Prostate gland (tissue), 2 donors: ENCODE results near the gene CBLL1.

Experiments
- POLR2A ChIP-seq: fragments of 450-650 bp; IDR thresholded peaks from one replicate; pipeline ENCODE4 v1.6.1; 2016; ENCODE audit warnings: antibody characterized with exemption, mild to moderate bottlenecking
- POLR2AphosphoS5 ChIP-seq: sonication (generic); formaldehyde crosslinking; IDR thresholded peaks from one replicate; pipeline ENCODE4 v1.6.1; 2017; ENCODE audit warnings: antibody characterized with exemption
- TF ChIP-seq, protein P1 (sequence below), 4 experiments: fragments of 200-600 bp in 2 of 4; fragments of 450-650 bp in 2 of 4; sonication (generic) in 2 of 4; IDR thresholded peaks; 1 replicate in 3 of 4; 2 replicates in 1 of 4; pipeline ENCODE4 v1.5.1; 2016 to 2019; ENCODE audit warnings: antibody characterized with exemption in 4 of 4, mild to moderate bottlenecking in 2 of 4, moderate library complexity in 2 of 4

DNA sequence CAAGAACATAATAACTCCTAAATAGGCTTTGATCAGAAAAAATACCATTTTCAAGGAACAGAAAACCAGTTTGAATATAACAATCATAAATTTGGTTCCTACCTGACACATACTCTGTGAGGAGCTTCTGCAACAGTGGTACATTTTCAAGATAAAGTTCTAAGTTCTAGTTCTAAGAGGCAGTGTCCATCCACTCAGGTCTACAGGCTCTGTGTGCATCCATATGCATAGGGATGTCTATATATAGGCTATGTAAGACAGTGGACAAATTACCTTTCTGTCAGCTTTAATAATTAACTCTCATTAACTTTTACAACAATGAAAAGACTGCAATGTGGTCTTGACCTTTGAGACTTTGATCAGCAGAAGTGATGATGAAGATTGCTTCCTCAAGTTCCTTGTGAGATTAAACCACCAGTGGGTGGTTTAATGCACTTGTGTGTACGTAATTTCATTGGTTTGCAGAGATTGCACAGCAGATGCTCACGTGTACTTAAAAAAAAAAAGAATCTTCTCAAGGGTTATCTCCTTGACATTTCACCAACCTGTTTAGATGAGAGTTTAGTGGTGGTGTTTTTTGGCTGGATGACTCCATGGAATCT lies 59.2 kb downstream of the CBLL1 start, which contains the start of gene SLC26A3:
- TF ChIP-seq, protein P1, sequence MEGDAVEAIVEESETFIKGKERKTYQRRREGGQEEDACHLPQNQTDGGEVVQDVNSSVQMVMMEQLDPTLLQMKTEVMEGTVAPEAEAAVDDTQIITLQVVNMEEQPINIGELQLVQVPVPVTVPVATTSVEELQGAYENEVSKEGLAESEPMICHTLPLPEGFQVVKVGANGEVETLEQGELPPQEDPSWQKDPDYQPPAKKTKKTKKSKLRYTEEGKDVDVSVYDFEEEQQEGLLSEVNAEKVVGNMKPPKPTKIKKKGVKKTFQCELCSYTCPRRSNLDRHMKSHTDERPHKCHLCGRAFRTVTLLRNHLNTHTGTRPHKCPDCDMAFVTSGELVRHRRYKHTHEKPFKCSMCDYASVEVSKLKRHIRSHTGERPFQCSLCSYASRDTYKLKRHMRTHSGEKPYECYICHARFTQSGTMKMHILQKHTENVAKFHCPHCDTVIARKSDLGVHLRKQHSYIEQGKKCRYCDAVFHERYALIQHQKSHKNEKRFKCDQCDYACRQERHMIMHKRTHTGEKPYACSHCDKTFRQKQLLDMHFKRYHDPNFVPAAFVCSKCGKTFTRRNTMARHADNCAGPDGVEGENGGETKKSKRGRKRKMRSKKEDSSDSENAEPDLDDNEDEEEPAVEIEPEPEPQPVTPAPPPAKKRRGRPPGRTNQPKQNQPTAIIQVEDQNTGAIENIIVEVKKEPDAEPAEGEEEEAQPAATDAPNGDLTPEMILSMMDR (IDR thresholded peaks at IDR 0.05): no peak
- no peak for TF ChIP-seq POLR2A
- no peak for TF ChIP-seq POLR2AphosphoS5
